Colonic mucosa (tissue), 4 donors: ENCODE results near the gene CYP4F12. TPM values are rescaled to one million over a fixed set of nuclear protein-coding genes. Genes with fewer than 3 reads are reported as not detected.
"Not testable (repeated sequence)": the region's sequence is repeated elsewhere in the genome, so short reads cannot be mapped to it uniquely, and the experiment has no call there.

Experiments used
- DNase-seq: peaks from one replicate; pipeline ENCODE4 v3.0.0-alpha.2; 2020
- H3K27ac ChIP-seq: fragments of 200-600 bp; one replicate; pipeline ENCODE4 v1.8.0; 2021
- H3K27me3 ChIP-seq: fragments of 200-600 bp; one replicate; pipeline ENCODE4 v1.8.0; 2021
- H3K36me3 ChIP-seq: fragments of 200-600 bp; one replicate; pipeline ENCODE4 v1.8.0; 2021
- H3K4me1 ChIP-seq: fragments of 200-600 bp; one replicate; pipeline ENCODE4 v1.8.0; 2021; ENCODE audit warnings: mild to moderate bottlenecking
- H3K4me3 ChIP-seq: fragments of 200-600 bp; one replicate; pipeline ENCODE4 v1.8.0; 2021
- H3K9ac ChIP-seq, 2 donors: one replicate each; pipeline ENCODE4 v1.7.0; 2013; ENCODE audit warnings: control low read depth in 2 of 2, low read depth in 2 of 2, low read length in 2 of 2
- H3K9me3 ChIP-seq: fragments of 200-600 bp; one replicate; pipeline ENCODE4 v1.8.0; 2021
- intact Hi-C: fragments of 100-400 bp; cut with DNase I; formaldehyde crosslinking; loops from one replicate; pipeline ENCODE4 v1.14.1; 2022
- total RNA-seq, 2 donors: library from RNA; stranded (reverse); fragmentation: NEBNext Ultra II Directional in 1 of 2; extraction: Animal tissue kit (Norgen Biotek cat#: 25700) in 1 of 2; gene quantifications; one replicate each; pipeline ENCODE4 v1.2.1, GENCODE V29; 2021
- TF ChIP-seq, protein P1 (sequence below): fragments of 200-600 bp; IDR thresholded peaks from one replicate; pipeline ENCODE4 v1.8.0; 2022; ENCODE audit warnings: antibody characterized with exemption, mild to moderate bottlenecking
- donor health status: healthy.
- donor health status: DM: no; HTN: no; CAD: no.
- donor health status: DM: no; HTN: no; CAD: no.

The CYP4F12 gene
- total RNA-seq, 2 donors from 2014 or later = 82.1 to 87.0 TPM

DNA sequence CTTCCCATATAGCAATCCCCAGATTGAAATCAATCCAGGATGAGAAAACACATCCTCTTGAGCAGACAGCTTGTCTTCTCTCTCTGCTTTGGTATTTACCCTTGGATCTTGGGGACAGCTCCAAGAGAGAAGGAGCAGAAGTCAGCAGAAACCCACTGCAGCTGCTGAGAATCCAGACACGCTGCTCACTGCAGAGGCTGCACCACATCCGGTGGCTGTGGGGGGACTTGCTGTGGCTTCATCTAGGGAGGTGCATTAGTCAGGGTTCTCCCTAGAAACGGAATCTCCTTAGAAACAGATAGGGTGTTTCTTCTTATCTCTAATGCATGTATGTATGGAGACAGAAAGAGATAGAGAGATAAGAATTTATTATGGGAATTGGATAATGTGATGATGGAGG, 2.7 kb downstream of the CYP4F12 start:
- DNase-seq = no peak
- intact Hi-C loops = no loop called here
- TF ChIP-seq, protein P1, sequence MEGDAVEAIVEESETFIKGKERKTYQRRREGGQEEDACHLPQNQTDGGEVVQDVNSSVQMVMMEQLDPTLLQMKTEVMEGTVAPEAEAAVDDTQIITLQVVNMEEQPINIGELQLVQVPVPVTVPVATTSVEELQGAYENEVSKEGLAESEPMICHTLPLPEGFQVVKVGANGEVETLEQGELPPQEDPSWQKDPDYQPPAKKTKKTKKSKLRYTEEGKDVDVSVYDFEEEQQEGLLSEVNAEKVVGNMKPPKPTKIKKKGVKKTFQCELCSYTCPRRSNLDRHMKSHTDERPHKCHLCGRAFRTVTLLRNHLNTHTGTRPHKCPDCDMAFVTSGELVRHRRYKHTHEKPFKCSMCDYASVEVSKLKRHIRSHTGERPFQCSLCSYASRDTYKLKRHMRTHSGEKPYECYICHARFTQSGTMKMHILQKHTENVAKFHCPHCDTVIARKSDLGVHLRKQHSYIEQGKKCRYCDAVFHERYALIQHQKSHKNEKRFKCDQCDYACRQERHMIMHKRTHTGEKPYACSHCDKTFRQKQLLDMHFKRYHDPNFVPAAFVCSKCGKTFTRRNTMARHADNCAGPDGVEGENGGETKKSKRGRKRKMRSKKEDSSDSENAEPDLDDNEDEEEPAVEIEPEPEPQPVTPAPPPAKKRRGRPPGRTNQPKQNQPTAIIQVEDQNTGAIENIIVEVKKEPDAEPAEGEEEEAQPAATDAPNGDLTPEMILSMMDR = no peak
- no peaks in the 10 kb centered on the region for H3K9me3 ChIP-seq
- no peaks in the 10 kb centered on the region for H3K36me3 ChIP-seq
- peaks cover 3% of the 10 kb centered on the region for H3K4me1 ChIP-seq
- H3K4me3 ChIP-seq = no peak overlapping the region
- no peak overlapping the region for H3K27ac ChIP-seq
- H3K27me3 ChIP-seq = no peaks in the 10 kb centered on the region
- H3K9ac ChIP-seq = no peak overlapping the region

DNA sequence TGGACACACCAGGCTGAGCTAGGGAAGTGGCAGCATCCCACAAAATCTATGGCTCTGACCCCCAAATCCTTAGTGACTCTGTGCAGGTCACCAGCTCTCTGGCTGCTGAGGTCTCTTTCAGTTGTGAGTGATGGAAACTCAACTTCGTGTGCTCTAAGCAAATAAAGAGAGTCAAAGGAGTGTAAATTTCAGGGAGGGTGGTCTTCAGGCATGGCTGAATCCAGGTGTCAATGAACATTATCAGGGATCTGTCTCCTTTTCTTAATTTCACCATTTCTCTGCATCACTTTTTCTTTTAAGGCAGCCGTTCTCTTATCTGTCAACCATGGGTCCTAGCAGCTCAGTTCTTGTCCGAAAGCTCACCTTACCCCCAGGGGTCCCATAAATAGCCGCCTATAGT, 6.2 kb downstream of the CYP4F12 start:
- Histone ChIP-seq H3K4me3 (no peak overlapping the region), H3K4me1 (no peaks in the 10 kb centered on the region), H3K9ac (no peak overlapping the region), H3K9me3 (no peaks in the 10 kb centered on the region), H3K27ac (no peak overlapping the region), H3K36me3 (no peaks in the 10 kb centered on the region), H3K27me3 (no peaks in the 10 kb centered on the region)
- TF ChIP-seq, protein P1 = no peak
- DNase-seq = no peak
- intact Hi-C loops = loop anchor here (2.0 kb wide), 1 partner anchor 18 kb away; no protein-coding TSS in a partner anchor

DNA sequence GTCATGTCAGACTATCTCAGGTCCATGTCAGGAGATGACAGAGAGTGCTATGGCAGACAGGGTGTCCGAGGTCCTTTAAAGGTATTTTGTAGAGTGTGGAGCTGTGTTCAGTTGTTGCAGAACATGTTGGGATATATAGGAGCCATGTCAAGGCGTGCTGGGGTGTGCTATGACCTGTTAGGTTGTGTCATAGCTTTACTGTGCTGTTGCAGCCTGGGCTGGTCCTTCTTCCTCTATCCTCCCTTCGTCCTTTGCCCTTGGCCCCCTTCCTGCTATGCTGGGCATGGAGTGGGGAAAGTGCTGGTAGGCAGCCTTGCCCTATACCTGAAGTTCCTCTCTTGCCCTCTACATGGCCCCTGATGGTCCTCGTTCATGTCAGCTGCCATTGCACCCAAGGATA, 7.0 kb downstream of the CYP4F12 start:
- H3K4me1 ChIP-seq, H3K27me3 ChIP-seq, H3K9me3 ChIP-seq, H3K4me3 ChIP-seq, H3K9ac ChIP-seq, DNase-seq, H3K27ac ChIP-seq, H3K36me3 ChIP-seq: not testable (repeated sequence)
- intact Hi-C loops = loop anchor here (2.0 kb wide), 1 partner anchor 17 kb away; no protein-coding TSS in a partner anchor

DNA sequence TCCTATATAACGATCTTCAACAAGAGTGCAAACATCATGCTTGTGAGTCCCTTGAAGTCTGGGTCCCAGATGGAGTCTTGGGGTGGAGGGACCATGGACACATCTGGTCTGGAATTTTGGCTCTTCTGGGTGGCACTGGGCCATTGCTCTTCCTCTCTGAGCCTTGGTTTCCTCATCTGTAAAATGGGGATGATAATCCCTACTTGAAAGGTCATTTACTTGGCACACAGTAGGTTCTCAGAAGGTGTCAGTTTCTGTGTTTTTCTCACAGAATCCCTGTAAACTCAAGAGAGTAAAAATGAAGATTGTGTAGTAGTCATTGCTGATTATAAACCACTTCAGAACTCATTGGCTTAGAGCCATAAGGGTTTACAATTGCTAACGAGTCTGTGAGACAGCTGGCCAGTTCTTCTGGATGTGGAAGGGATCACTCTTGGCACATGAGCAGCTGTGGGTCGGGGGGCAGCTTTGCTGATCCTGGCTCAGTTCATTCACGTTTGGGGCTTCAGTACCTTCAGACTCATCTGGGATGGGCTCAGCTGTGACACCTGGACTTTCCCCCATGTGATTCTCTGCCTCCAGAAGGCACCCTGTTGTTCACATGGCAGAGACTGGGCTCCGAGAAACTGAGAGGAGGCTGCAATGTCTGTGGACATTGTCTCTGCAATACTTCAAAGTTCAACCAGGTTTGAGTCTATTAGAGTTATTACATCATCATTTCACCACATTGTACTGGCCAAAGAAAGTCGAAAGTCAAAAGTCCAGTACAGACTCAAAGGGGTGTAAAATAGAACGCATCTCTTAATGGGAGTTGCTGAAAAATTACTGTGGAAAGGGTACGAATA, 7.8 kb downstream of the CYP4F12 start:
- H3K4me1 ChIP-seq = no peaks in the 10 kb centered on the region
- H3K27me3 ChIP-seq = no peaks in the 10 kb centered on the region
- H3K9me3 ChIP-seq = no peaks in the 10 kb centered on the region
- TF ChIP-seq, protein P1 = no peak
- no peaks in the 10 kb centered on the region for H3K36me3 ChIP-seq
- intact Hi-C loops = no loop called here
- no peak overlapping the region for H3K27ac ChIP-seq
- no peak overlapping the region for H3K9ac ChIP-seq
- H3K4me3 ChIP-seq = no peak overlapping the region
- DNase-seq = no peak

DNA sequence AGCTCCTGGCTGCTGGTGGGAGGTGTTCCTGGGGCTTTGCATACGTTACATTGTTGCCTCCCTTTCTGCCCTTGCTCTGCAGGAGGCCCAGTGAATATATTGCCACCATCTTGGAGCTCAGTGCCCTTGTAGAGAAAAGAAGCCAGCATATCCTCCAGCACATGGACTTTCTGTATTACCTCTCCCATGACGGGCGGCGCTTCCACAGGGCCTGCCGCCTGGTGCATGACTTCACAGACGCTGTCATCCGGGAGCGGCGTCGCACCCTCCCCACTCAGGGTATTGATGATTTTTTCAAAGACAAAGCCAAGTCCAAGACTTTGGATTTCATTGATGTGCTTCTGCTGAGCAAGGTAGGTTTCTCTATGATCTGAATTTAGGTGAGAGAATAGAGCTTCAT, 10.5 kb downstream of the CYP4F12 start:
- H3K4me3 ChIP-seq = no peak overlapping the region
- intact Hi-C loops = no loop called here
- no peaks in the 10 kb centered on the region for H3K4me1 ChIP-seq
- H3K27me3 ChIP-seq = no peaks in the 10 kb centered on the region
- no peak for DNase-seq
- no peaks in the 10 kb centered on the region for H3K36me3 ChIP-seq
- no peaks in the 10 kb centered on the region for H3K9me3 ChIP-seq
- TF ChIP-seq, protein P1 = no peak
- H3K9ac ChIP-seq = no peak overlapping the region
- no peak overlapping the region for H3K27ac ChIP-seq

DNA sequence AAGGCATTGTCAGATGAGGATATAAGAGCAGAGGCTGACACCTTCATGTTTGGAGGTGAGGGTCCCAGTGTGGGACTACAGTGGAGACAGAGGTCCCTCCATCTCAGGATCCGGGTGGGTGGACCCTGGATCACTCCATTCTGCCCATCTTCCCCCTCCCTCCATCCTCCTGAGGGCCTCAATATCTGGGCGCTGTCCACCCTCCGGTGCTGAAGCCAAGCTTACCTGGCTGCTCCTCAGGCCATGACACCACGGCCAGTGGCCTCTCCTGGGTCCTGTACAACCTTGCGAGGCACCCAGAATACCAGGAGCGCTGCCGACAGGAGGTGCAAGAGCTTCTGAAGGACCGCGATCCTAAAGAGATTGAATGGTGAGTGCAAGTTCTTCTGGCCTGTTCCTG, 11.9 kb downstream of the CYP4F12 start:
- Histone ChIP-seq H3K27ac (no peak overlapping the region), H3K36me3 (no peaks in the 10 kb centered on the region), H3K4me1 (no peaks in the 10 kb centered on the region), H3K27me3 (no peaks in the 10 kb centered on the region), H3K4me3 (no peak overlapping the region), H3K9me3 (no peaks in the 10 kb centered on the region), H3K9ac (no peak overlapping the region)
- no peak for DNase-seq
- TF ChIP-seq, protein P1 = no peak
- intact Hi-C loops = no loop called here
